ENCODE data around the gene MACROD2.

Gene MACROD2

GRCh38 chr20:14497004-14497403 lies 501.7 kb downstream of the MACROD2 start:
- H3K4me3 ChIP-seq (ENCODE audit: low read depth, low read length) = no peak overlapping the region
- no peak for DNase-seq (ENCODE audit: low read depth)
- in situ Hi-C loops (cut with HindIII; ENCODE audit: low sequenced_read_pairs) = no loop called here
- no peak for TF ChIP-seq CTCF (IDR thresholded peaks at IDR 0.05; ENCODE audit: low read depth, low read length, missing control alignments)

- TF ChIP-seq CTCF (IDR thresholded peaks at IDR 0.05; ENCODE audit: low read depth, low read length, missing control alignments) = no peak
- no peak for DNase-seq (ENCODE audit: low read depth)
- in situ Hi-C loops (cut with HindIII; ENCODE audit: low sequenced_read_pairs) = no loop called here
- no peak overlapping the region for H3K4me3 ChIP-seq (ENCODE audit: low read depth, low read length)
Observed at GRCh38 chr20:14498772-14499171, 503.5 kb downstream of the MACROD2 start.

- in situ Hi-C loops (cut with HindIII; ENCODE audit: low sequenced_read_pairs) = no loop called here
- DNase-seq (ENCODE audit: low read depth) = no peak
- H3K4me3 ChIP-seq (ENCODE audit: low read depth, low read length) = no peak overlapping the region
- TF ChIP-seq CTCF (IDR thresholded peaks at IDR 0.05; ENCODE audit: low read depth, low read length, missing control alignments) = no peak
Observed at GRCh38 chr20:14505476-14505875, 510.2 kb downstream of the MACROD2 start.

GRCh38 chr20:14507711-14508110 lies 512.4 kb downstream of the MACROD2 start:
- in situ Hi-C loops (cut with HindIII; ENCODE audit: low sequenced_read_pairs) = no loop called here
- no peak for TF ChIP-seq CTCF (IDR thresholded peaks at IDR 0.05; ENCODE audit: low read depth, low read length, missing control alignments)
- H3K4me3 ChIP-seq (ENCODE audit: low read depth, low read length) = no peak overlapping the region
- DNase-seq (ENCODE audit: low read depth) = no peak

GRCh38 chr20:14510341-14510740 lies 515.0 kb downstream of the MACROD2 start:
- no peak for TF ChIP-seq CTCF (IDR thresholded peaks at IDR 0.05; ENCODE audit: low read depth, low read length, missing control alignments)
- in situ Hi-C loops (cut with HindIII; ENCODE audit: low sequenced_read_pairs) = no loop called here
- H3K4me3 ChIP-seq (ENCODE audit: low read depth, low read length) = no peak overlapping the region
- no peak for DNase-seq (ENCODE audit: low read depth)

GRCh38 chr20:14512839-14513238 lies 517.5 kb downstream of the MACROD2 start:
- H3K4me3 ChIP-seq (ENCODE audit: low read depth, low read length) = no peak overlapping the region
- TF ChIP-seq CTCF (IDR thresholded peaks at IDR 0.05; ENCODE audit: low read depth, low read length, missing control alignments) = no peak
- in situ Hi-C loops (cut with HindIII; ENCODE audit: low sequenced_read_pairs) = no loop called here
- no peak for DNase-seq (ENCODE audit: low read depth)

GRCh38 chr20:14518648-14519047 lies 523.3 kb downstream of the MACROD2 start:
- no peak for DNase-seq (ENCODE audit: low read depth)
- in situ Hi-C loops (cut with HindIII; ENCODE audit: low sequenced_read_pairs) = no loop called here
- no peak overlapping the region for H3K4me3 ChIP-seq (ENCODE audit: low read depth, low read length)
- no peak for TF ChIP-seq CTCF (IDR thresholded peaks at IDR 0.05; ENCODE audit: low read depth, low read length, missing control alignments)

All from astrocyte of the cerebellum (primary cell).